A549 treated with ZK216348 at 1 μM for 4 hours (cell line): ENCODE measurements around the gene TRAM2. TPM values are rescaled to one million over a fixed set of nuclear protein-coding genes. Genes with fewer than 3 reads are reported as not detected.

ENCODE experiments used
- total RNA-seq: library from RNA; stranded (reverse); fragments of 200-300 nt; extraction: Qiagen RNA extraction; gene quantifications from 5 replicates; pipeline ENCODE4 v1.2.3, GENCODE V29; 2022; ENCODE audit warnings: low read depth

TRAM2 gene
- 27.0 to 36.9 TPM (median 31.5 TPM) in 5 replicates for total RNA-seq

GRCh38 chr6:52577022-52577777 lies at the start of gene TRAM2:
TSS of gene TRAM2 (minus strand) at chr6:52577060. CDS start at chr6:52576915, 145 bp downstream.

Other genes with a start within 250 kb of the TRAM2 start
- 0.79 to 1.3 TPM (median 1.0 TPM) in 5 replicates for gene PAQR8, start 214.9 kb downstream of the TRAM2 start, total RNA-seq
- 10.4 to 14.6 TPM (median 13.6 TPM) in 5 replicates for gene EFHC1, start 156.7 kb downstream of the TRAM2 start, total RNA-seq
- gene TMEM14A, start 94.1 kb upstream of the TRAM2 start, total RNA-seq, result 35.0 to 50.6 TPM (median 38.2 TPM) in 5 replicates
- 0.21 to 0.24 TPM in 2 of 5 replicates, not detected in the others for gene GSTA2, start 186.4 kb upstream of the TRAM2 start, total RNA-seq
- not detected in 5 replicates for gene GSTA1, start 226.8 kb upstream of the TRAM2 start, total RNA-seq